AG10803 (cell line): ENCODE data around the gene SPRYD3.
"Not testable (repeated sequence)": the region's sequence is repeated elsewhere in the genome, so short reads cannot be mapped to it uniquely, and the experiment has no call there.

Source experiments
- DNase-seq: peaks from one replicate; pipeline ENCODE4 v3.0.0; 2010; ENCODE audit warnings: low read depth
- H3K4me3 ChIP-seq: 2 replicates; pipeline ENCODE4 v1.5.1; 2011; ENCODE audit warnings: mild to moderate bottlenecking, low read length, control low read depth
- CTCF ChIP-seq: conservative IDR thresholded peaks from 2 replicates; pipeline ENCODE4 v1.5.1; 2011; ENCODE audit warnings: mild to moderate bottlenecking, low read length, control low read depth, inconsistent platforms

The SPRYD3 gene

GRCh38 chr12:53096759-53097158, 17.6 kb upstream of the SPRYD3 start:
- no peak for TF ChIP-seq CTCF
- DNase-seq, result no peak
- H3K4me3 ChIP-seq, result peak overlapping the region; percentile 64

GRCh38 chr12:53096089-53096741, 17.0 kb upstream of the SPRYD3 start:
- no peak for TF ChIP-seq CTCF
- DNase-seq, result peak; percentile 92
- peak overlapping the region; percentile 64 for H3K4me3 ChIP-seq

GRCh38 chr12:53095596-53095895, 16.4 kb upstream of the SPRYD3 start:
- not testable (repeated sequence) for DNase-seq, H3K4me3 ChIP-seq

GRCh38 chr12:53094796-53095595, 15.8 kb upstream of the SPRYD3 start:
- not testable (repeated sequence) for H3K4me3 ChIP-seq, DNase-seq

GRCh38 chr12:53094394-53094787, 15.2 kb upstream of the SPRYD3 start:
- no peak for TF ChIP-seq CTCF
- H3K4me3 ChIP-seq, result no peak overlapping the region

GRCh38 chr12:53093777-53094393, 14.7 kb upstream of the SPRYD3 start:
- H3K4me3 ChIP-seq, result no peak overlapping the region
- no peak for TF ChIP-seq CTCF

More at GRCh38 chr12:53094394-53094787, 15.2 kb upstream of the SPRYD3 start:
- no peak for DNase-seq

GRCh38 chr12:53091756-53092155, 12.6 kb upstream of the SPRYD3 start:
- no peak overlapping the region for H3K4me3 ChIP-seq
- DNase-seq, result no peak
- TF ChIP-seq CTCF, result no peak

More at GRCh38 chr12:53093777-53094393, 14.7 kb upstream of the SPRYD3 start:
- DNase-seq, result no peak

GRCh38 chr12:53090554-53090953, 11.4 kb upstream of the SPRYD3 start:
- no peak for TF ChIP-seq CTCF
- no peak for DNase-seq
- no peak overlapping the region for H3K4me3 ChIP-seq
